ENCODE data around the gene CD27.

Gene CD27

DNA sequence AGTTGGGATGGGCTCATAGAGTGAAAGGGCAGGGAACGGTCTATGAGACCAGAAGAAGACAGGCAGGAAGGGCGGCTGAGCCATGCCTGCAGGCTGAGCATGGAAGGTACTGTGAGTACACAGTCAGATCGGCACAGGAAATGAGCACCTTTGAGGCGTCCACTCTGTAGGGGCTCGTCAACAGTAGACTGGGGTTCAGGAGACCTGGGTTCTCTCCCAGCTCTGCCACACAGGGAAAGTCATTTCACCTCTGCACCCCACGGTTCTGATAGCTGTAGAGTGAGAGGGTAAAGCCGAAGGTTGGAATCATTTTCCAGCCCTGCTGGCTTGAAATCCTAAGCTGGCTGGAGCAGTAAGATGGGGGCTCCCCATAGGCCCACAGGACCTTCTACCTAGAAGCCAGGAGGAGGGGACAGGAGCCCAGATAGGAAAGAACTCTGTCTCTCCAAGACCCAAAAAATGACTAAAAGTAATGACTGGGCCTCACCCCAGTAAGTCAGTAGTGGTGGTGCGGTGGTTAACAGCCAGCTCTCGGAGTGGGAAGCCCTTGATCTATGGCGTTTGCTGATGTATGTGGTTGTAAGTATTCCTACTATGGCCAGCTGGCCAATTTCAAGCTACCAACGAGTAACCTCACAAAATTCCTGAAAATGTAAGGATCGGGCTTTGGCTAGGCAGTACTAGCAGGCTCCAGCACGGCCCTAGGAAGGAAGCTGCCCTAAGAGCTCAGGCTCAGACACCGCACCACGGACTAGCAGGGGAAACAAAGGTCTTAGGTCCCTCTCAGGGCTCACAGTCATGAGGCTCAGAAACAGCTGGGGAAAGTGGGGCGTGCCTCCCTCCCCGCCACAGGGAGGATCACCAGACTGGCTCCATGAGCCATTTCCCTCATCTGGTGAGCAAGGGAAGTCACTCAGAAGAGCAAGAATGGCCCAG, 10.3 kb upstream of the CD27 start:
- no peak for DNase-seq

- DNase-seq, result no peak
Observed at GRCh38 chr12:6435961-6436715, 8.6 kb upstream of the CD27 start.

DNA sequence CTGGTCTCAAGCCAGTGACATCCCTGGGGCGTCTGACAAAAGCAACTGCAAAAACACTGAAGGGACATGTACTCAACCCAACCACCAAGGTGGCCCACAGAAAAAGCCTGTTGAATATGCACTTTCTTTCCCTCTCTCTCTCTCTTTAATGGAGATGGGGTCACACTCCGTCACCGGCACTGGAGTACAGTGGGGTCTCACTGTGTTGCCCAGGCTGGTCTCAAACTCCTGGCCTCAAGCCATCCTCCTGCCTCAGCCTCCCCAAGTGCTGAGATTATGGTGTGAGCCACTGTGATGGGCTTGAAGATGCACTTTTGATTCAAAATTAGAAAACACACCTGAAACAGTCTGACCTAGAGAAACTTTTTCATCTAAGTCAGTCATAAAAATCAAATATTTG, 7.2 kb upstream of the CD27 start:
- no peak for DNase-seq

DNA sequence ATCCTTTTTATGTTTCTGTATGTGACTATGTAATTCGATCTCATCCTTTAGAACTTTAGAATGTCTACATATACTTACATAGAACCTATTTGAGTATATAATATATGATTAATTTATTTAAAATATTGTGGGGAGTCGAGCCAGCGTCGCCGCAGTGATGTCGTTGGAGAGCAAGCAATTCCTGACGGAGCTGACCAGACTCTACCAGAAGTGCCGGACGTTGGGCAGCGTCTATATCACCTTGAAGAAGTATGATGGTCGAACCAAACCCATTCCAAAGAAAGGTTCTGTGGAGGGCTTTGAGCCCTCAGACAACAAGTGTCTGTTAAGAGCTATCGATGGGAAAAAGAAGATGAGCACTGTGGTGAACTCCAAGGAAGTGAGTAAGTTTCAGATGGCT, 6.4 kb upstream of the CD27 start:
- no peak for DNase-seq

- DNase-seq, result no peak
Observed at GRCh38 chr12:6440391-6440790, 4.4 kb upstream of the CD27 start.

DNA sequence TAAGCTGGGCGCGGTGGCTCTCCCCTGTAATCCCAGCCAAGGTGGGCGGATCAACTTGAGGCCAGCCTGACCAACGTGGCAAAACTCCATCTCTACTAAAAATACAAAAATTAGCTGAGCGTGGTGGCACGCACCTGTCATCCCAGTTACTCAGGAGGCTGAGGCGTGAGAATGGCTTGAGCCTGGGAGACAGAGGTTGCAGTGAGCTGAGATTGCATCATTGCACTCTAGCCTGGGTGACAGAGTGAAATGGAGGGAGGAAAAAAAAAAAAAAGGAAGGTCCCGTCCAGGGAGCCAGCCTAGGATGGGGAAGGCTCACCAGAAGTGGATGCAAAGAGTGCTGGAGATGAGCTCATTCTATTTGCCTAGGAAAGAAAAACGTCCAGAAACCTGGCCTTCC, 1.9 kb upstream of the CD27 start:
- no peak for DNase-seq

- DNase-seq, result no peak
Observed at GRCh38 chr12:6443361-6443983, 1.3 kb upstream of the CD27 start.

GRCh38 chr12:6444031-6444430, 724 bp upstream of the CD27 start:
- no peak for DNase-seq

DNA sequence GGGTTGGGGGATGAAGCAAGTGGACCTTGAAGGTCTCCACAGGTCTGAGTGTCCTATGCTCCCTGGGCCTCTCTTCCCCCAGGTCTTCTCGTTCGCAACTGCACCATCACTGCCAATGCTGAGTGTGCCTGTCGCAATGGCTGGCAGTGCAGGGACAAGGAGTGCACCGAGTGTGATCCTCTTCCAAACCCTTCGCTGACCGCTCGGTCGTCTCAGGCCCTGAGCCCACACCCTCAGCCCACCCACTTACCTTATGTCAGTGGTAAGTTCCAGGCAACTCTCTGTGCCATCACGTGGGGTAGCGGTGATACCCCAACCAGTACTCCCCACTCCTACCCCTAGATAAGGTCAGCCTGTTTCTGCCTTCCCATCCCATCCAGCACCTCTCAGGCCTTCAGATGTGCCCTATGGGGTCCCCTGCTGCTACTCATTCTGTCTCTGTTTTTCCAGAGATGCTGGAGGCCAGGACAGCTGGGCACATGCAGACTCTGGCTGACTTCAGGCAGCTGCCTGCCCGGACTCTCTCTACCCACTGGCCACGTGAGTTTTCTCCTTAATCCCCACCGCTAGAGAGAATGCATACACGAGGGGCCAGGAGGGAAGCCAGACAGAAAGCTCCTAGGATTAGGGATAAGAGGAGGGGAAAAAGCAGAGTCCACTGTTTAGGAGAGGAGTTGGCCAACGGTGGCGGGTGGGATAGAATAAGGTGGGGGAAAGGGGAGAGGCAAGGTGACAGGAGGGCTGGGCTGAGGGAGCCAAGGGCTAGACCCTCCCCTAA, 5.5 kb downstream of the CD27 start:
- DNase-seq, result no peak

DNA sequence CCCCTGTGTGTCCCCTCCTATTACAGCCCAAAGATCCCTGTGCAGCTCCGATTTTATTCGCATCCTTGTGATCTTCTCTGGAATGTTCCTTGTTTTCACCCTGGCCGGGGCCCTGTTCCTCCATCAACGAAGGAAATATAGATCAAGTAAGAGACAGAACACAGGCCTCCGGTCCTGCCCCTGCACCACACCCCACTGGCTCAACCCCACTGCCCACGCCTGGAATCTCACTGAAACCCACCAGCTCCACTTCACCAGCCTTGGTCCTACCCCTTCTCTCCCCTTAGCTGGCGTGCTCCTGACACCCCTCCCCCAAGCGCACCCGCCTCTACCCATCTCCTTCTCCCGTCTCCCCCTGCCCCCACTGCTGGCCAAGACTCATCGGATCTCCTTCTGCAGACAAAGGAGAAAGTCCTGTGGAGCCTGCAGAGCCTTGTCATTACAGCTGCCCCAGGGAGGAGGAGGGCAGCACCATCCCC, 6.2 kb downstream of the CD27 start:
- DNase-seq, result no peak

DNA sequence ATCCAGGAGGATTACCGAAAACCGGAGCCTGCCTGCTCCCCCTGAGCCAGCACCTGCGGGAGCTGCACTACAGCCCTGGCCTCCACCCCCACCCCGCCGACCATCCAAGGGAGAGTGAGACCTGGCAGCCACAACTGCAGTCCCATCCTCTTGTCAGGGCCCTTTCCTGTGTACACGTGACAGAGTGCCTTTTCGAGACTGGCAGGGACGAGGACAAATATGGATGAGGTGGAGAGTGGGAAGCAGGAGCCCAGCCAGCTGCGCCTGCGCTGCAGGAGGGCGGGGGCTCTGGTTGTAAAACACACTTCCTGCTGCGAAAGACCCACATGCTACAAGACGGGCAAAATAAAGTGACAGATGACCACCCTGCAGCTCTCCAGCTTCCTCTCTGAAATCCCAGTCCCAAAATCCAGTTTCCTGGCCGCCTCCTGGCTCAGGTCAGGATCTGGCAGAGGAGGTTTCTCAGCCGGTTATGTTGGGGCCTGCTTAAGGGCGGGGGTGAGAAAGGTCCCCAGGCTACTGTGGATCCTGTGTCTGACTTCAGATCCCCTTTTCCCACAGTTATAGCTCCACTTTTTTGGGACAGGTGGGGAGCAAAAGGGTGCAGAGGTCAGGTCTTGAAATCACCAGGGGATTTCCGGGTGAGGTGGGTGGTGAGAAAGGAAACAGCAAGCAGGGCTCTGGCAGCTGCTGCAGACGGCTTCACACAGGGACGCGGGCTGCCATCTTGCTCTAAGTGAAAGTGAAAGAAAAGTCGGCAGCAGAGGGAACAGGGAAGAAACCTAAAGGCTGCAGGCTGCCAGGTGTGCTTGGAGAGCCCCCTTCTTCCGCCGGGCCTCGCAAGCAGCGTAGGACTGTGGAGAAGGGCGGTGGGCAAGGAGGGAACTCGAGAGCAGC, 6.8 kb downstream of the CD27 start, which contains the start of gene TAPBPL:
TAPBPL (plus strand) TSS at position 695 of the 897 bp plus-strand sequence. CDS start 207 bp downstream, outside the sequence.
- peak; percentile 93 for DNase-seq

- DNase-seq, result no peak
Observed at GRCh38 chr12:6452245-6452943, 7.6 kb downstream of the CD27 start.

DNA sequence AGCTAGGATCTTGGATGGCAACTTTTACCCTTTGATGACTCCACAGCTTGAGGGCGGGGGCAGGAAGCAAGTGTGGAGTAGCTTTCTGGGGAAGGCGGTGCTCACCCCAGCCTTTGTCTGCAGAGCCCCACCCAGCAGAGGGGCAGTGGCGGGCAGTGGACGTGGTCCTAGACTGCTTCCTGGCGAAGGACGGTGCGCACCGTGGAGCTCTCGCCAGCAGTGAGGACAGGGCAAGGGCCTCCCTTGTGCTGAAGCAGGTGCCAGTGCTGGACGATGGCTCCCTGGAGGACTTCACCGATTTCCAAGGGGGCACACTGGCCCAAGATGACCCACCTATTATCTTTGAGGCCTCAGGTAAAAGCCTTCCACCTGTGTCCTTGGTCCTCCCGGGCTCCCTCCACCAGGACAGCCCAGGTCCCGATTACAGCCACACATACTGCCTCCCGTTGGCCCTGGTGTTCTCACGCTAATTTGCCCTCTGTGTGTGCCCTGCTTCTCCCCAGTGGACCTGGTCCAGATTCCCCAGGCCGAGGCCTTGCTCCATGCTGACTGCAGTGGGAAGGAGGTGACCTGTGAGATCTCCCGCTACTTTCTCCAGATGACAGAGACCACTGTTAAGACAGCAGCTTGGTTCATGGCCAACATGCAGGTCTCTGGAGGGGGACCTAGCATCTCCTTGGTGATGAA, 8.3 kb downstream of the CD27 start:
- DNase-seq, result no peak

- DNase-seq, result no peak
Observed at GRCh38 chr12:6457220-6457945, 12.6 kb downstream of the CD27 start.

DNA sequence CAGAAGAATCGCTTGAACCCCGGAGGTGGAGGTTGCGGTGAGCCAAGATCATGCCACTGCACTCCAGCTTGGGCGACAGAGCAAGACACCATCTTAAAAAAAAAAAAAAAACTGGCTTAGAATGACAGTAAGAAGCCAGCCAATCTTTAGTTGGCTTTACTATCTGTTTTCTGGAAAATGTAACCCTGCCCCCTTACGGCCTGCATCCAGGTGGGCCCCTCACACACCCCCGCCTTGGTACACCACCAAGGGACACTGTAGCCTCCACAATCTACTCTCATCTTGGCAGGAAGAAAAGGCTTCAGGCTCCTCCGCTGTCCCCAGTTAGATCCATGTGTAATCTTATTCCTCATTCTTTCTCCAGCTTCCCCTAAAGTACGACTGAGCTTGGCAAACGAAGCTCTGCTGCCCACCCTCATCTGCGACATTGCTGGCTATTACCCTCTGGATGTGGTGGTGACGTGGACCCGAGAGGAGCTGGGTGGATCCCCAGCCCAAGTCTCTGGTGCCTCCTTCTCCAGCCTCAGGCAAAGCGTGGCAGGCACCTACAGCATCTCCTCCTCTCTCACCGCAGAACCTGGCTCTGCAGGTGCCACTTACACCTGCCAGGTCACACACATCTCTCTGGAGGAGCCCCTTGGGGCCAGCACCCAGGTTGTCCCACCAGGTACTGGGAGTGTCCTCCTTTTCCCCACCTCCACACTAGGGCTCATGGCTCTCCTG, 13.7 kb downstream of the CD27 start:
- DNase-seq, result no peak

DNA sequence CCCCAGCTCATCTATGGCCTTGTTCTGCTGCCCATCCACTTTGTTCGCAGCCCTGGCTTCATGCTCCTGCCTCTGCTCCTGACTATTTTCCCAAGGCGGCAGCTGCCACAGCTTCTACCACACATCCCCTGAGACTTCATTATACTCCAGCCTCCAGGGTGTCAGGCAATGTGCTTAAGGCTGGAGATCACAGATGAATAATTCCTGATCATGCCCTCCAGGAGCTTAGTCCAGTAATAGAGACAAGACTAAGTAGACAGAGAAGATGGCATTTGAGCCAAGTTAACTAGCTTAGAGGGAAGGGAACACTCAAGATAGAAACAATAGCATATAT, 14.2 kb downstream of the CD27 start:
- no peak for DNase-seq

GRCh38 chr12:6460751-6461371, 16.1 kb downstream of the CD27 start:
- DNase-seq, result no peak

All from NCI-H1105 (cell line).